Mucosa of rectum (tissue), 2 donors: ENCODE results near the gene NINJ2.

Experiments
- H3K27ac ChIP-seq, 2 donors: one replicate each; pipeline ENCODE4 v1.7.0; 2013; ENCODE audit warnings: inconsistent platforms in 2 of 2, low read depth in 2 of 2, low read length in 2 of 2
- H3K27me3 ChIP-seq, 2 donors: one replicate each; pipeline ENCODE4 v1.7.0; 2013; ENCODE audit warnings: low read length in 2 of 2; ENCODE audit not compliant: control insufficient read depth in 2 of 2, insufficient read depth in 2 of 2
- H3K36me3 ChIP-seq, 2 donors: one replicate each; pipeline ENCODE4 v1.7.0; 2013; ENCODE audit warnings: low read length in 2 of 2; ENCODE audit not compliant: control insufficient read depth in 2 of 2, insufficient read depth in 2 of 2
- H3K4me1 ChIP-seq, 2 donors: one replicate each; pipeline ENCODE4 v1.7.0; 2013; ENCODE audit warnings: low read length in 2 of 2, mild to moderate bottlenecking in 1 of 2; ENCODE audit not compliant: control insufficient read depth in 2 of 2, insufficient read depth in 2 of 2
- H3K4me3 ChIP-seq, 2 donors: one replicate each; pipeline ENCODE4 v1.7.0; 2013; ENCODE audit warnings: low read length in 2 of 2
- H3K9ac ChIP-seq, 2 donors: one replicate each; pipeline ENCODE4 v1.7.0; 2013; ENCODE audit warnings: low read length in 2 of 2, low read depth in 1 of 2, mild to moderate bottlenecking in 1 of 2
- H3K9me3 ChIP-seq, 2 donors: one replicate each; pipeline ENCODE4 v1.7.0; 2013; ENCODE audit warnings: low read length in 2 of 2; ENCODE audit not compliant: control insufficient read depth in 2 of 2
- donor health status: healthy.
- donor health status: Normal muscosa, but diverticular disease.

Gene NINJ2

GRCh38 chr12:556498-556897 is 106.7 kb downstream of the NINJ2 start:
- Histone ChIP-seq H3K4me1 (no peaks in the 10 kb centered on the region), H3K27me3 (peaks cover 0 to 4% of the 10 kb centered on the region in 2 donors), H3K36me3 (peaks cover 22 to 31% of the 10 kb centered on the region in 2 donors), H3K9me3 (no peaks in the 10 kb centered on the region), H3K27ac (no peak overlapping the region), H3K9ac (no peak overlapping the region), H3K4me3 (no peak overlapping the region)

GRCh38 chr12:554001-554285 is 109.3 kb downstream of the NINJ2 start:
- H3K9me3 ChIP-seq, result no peaks in the 10 kb centered on the region
- no peak overlapping the region for H3K4me3 ChIP-seq
- H3K9ac ChIP-seq, result no peak overlapping the region
- H3K4me1 ChIP-seq, result no peaks in the 10 kb centered on the region
- H3K27me3 ChIP-seq, result no peaks in the 10 kb centered on the region
- peaks cover 27 to 39% of the 10 kb centered on the region in 2 donors for H3K36me3 ChIP-seq
- H3K27ac ChIP-seq, result no peak overlapping the region

- no peak overlapping the region for H3K9ac ChIP-seq
- no peaks in the 10 kb centered on the region for H3K27me3 ChIP-seq
- no peaks in the 10 kb centered on the region for H3K4me1 ChIP-seq
- no peaks in the 10 kb centered on the region for H3K9me3 ChIP-seq
- peaks cover 27 to 33% of the 10 kb centered on the region in 2 donors for H3K36me3 ChIP-seq
- H3K27ac ChIP-seq, result no peak overlapping the region
- no peak overlapping the region for H3K4me3 ChIP-seq
These were observed 109.8 kb downstream of the NINJ2 start for GRCh38 chr12:553216-554000.

GRCh38 chr12:552466-552865 is 110.8 kb downstream of the NINJ2 start:
- Histone ChIP-seq H3K27me3 (no peaks in the 10 kb centered on the region), H3K4me1 (no peaks in the 10 kb centered on the region), H3K27ac (no peak overlapping the region), H3K36me3 (peaks cover 31% of the 10 kb centered on the region in 2 donors), H3K9ac (no peak overlapping the region), H3K9me3 (no peaks in the 10 kb centered on the region), H3K4me3 (no peak overlapping the region)

- H3K36me3 ChIP-seq, result peaks cover 23 to 28% of the 10 kb centered on the region in 2 donors
- H3K9me3 ChIP-seq, result no peaks in the 10 kb centered on the region
- H3K9ac ChIP-seq, result no peak overlapping the region
- no peak overlapping the region for H3K27ac ChIP-seq
- no peaks in the 10 kb centered on the region for H3K27me3 ChIP-seq
- no peaks in the 10 kb centered on the region for H3K4me1 ChIP-seq
- H3K4me3 ChIP-seq, result no peak overlapping the region
These were observed 112.6 kb downstream of the NINJ2 start for GRCh38 chr12:550473-551260.

GRCh38 chr12:549476-550082 is 113.7 kb downstream of the NINJ2 start:
- H3K4me3 ChIP-seq, result no peak overlapping the region
- no peak overlapping the region for H3K9ac ChIP-seq
- no peaks in the 10 kb centered on the region for H3K9me3 ChIP-seq
- no peaks in the 10 kb centered on the region for H3K27me3 ChIP-seq
- H3K27ac ChIP-seq, result no peak overlapping the region
- peaks cover 23 to 28% of the 10 kb centered on the region in 2 donors for H3K36me3 ChIP-seq
- H3K4me1 ChIP-seq, result no peaks in the 10 kb centered on the region

- no peak overlapping the region for H3K4me3 ChIP-seq
- H3K27ac ChIP-seq, result no peak overlapping the region
- H3K9me3 ChIP-seq, result no peaks in the 10 kb centered on the region
- H3K27me3 ChIP-seq, result no peaks in the 10 kb centered on the region
- no peaks in the 10 kb centered on the region for H3K4me1 ChIP-seq
- H3K36me3 ChIP-seq, result peaks cover 23 to 25% of the 10 kb centered on the region in 2 donors
- H3K9ac ChIP-seq, result no peak overlapping the region
These were observed 115.3 kb downstream of the NINJ2 start for GRCh38 chr12:547883-548470.

- no peak overlapping the region for H3K9ac ChIP-seq
- H3K27ac ChIP-seq, result no peak overlapping the region
- no peaks in the 10 kb centered on the region for H3K9me3 ChIP-seq
- H3K4me1 ChIP-seq, result peaks cover under 1 to 1% of the 10 kb centered on the region in 2 donors
- H3K4me3 ChIP-seq, result no peak overlapping the region
- no peaks in the 10 kb centered on the region for H3K27me3 ChIP-seq
- H3K36me3 ChIP-seq, result peaks cover 17 to 23% of the 10 kb centered on the region in 2 donors
These were observed 116.1 kb downstream of the NINJ2 start for GRCh38 chr12:546920-547845.

GRCh38 chr12:546265-546919 is 116.9 kb downstream of the NINJ2 start:
- no peak overlapping the region for H3K27ac ChIP-seq
- no peaks in the 10 kb centered on the region for H3K27me3 ChIP-seq
- peaks cover 17 to 20% of the 10 kb centered on the region in 2 donors for H3K36me3 ChIP-seq
- no peaks in the 10 kb centered on the region for H3K9me3 ChIP-seq
- peaks cover 5 to 7% of the 10 kb centered on the region in 2 donors for H3K4me1 ChIP-seq
- no peak overlapping the region for H3K9ac ChIP-seq
- H3K4me3 ChIP-seq, result no peak overlapping the region
